ENCODE results near the gene ITIH1.

The ITIH1 gene

GRCh38 chr3:52839892-52840545 is 62.6 kb downstream of the ITIH1 start:
- no peak for DNase-seq (ENCODE audit: low read depth)

GRCh38 chr3:52841211-52841980 is 64.0 kb downstream of the ITIH1 start:
- DNase-seq (ENCODE audit: low read depth) = no peak
